GF-D8 (cell line): ENCODE data around the gene OSM.
"Not testable (repeated sequence)": the region's sequence is repeated elsewhere in the genome, so short reads cannot be mapped to it uniquely, and the experiment has no call there.

Source experiments
- DNase-seq: peaks from one replicate; lab custom pipeline; 2025; lab: John Stamatoyannopoulos, UW

The OSM gene

GRCh38 chr22:30226192-30226832 is 40.3 kb downstream of the OSM start:
- no peak for DNase-seq

- DNase-seq, result no peak
Observed at GRCh38 chr22:30225220-30225927, 41.3 kb downstream of the OSM start.

DNA sequence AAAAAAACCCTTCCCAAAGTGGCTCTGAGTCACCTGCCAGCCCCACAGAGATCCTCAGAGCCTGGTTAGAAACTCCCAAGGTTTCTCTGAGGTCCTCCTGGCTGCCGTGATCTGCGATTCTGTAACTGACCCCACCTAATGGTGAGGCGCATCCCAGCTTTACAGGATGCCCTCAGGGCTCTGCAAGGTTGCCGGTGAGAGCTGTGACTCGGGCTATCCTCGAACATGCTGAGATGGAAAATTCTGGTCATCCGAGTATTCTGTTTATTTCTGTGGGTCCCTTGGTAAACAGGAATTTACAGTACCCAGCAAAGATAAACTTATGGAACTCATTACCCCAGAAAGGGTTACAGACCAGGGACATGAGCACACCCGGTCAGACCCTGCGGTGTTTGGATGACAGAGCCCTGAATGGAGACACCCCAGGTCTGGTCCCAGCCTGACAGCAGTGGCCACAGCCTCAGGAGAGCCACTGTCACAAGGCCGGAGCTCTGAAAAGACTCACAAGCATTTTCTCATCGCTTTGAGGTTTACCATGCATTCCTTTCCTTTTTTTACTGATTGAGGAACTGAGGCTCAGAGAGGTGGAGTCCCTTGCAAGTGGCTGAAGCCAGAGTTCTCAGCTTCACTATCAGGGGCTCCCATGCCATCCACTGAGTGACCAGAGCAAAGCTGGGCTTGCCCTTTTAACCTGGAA is 42.3 kb downstream of the OSM start:
- DNase-seq, result peak; percentile 5

- DNase-seq, result no peak
Observed at GRCh38 chr22:30223303-30223702, 43.3 kb downstream of the OSM start.

DNA sequence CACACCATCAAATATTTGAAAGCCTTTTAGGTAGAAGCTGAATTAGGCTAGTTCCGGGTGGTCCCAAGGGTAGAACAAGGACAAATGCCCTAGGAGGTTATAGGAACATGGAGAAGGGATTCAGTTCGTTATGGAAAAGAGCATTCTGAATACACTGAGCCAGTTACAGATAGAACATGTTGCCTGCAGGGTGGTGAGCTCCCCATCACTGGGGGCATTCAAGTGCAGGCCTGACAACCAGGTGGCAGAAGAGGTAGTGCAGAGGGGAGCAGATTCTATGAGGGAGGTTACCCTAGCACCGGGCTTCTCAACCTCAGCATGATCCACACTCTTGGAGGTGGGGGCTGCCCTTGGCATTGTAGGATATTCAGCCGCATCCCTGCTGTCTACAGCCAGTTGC is 44.3 kb downstream of the OSM start:
- no peak for DNase-seq

DNA sequence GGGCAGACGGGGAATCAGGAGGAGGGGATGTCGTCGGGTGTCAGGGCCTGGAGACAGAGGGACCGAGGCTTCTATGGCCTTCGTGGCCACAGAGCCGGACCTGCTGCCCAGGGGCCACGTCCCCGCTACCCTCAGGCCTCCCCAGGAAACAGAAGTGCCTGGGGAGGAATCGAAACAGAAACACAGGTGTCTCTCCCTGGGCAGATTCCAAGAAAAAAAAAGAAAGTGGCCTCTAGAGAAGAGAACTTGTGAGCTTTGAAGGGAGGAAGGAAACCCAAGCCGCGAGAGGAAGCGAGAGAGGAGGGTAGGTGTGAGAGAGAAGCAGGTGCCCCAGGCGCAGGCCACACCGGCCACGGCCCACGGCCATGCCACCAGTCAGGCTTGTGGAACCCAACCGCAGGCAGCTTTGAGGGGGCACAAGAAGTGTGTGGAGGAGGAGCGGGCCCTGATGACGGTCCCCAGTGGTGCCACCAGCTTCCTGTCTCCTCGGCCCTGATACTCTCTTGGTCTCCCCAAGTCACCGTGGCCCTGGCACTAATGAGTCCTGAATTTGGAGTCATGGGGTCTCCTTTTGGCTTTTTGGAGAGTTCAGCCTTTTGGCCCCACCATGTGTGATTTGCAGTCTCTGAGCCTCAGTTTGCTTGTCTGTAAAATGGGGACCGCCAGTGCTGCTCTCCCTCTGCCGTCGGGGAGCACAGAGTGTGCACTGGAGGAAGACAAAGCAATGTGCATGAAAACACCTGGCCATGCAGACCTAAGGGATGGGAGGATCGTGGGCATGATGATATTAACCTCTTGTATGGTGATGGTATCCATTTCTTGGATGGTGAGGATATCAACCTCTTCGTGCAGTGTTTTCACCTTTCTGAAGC is 45.3 kb downstream of the OSM start:
- DNase-seq, result peak; percentile 10

GRCh38 chr22:30220338-30221012 is 46.2 kb downstream of the OSM start:
- no peak for DNase-seq

- no peak for DNase-seq
Observed at GRCh38 chr22:30219668-30220278, 46.9 kb downstream of the OSM start.

DNA sequence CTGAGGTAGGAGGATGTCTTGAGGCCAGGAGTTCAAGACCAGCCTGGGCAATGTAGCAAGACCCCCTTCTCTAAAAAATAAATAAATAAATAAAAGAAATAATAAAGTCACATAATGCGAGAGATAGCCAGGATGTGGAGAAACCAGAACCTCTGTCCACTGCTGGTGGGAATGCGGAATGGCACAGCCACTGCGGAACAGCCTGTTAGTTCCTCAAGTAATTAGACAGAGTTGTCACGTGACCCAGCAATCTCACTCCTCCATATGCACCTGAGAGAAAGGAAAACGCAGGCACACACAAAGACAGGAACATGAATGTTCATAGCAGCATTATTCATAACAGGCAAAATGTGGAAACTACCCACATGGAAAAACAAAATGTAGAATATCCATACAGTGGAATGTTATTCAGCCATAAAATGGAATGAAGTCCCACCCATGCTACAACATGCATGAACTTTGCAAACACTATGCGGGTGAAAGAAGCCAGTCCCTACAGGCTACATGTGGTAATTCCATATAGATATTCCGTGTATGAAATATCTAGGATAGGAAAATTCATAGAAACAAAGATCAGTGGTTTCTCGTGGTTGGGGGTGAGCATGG is 47.5 kb downstream of the OSM start:
- no peak for DNase-seq

DNA sequence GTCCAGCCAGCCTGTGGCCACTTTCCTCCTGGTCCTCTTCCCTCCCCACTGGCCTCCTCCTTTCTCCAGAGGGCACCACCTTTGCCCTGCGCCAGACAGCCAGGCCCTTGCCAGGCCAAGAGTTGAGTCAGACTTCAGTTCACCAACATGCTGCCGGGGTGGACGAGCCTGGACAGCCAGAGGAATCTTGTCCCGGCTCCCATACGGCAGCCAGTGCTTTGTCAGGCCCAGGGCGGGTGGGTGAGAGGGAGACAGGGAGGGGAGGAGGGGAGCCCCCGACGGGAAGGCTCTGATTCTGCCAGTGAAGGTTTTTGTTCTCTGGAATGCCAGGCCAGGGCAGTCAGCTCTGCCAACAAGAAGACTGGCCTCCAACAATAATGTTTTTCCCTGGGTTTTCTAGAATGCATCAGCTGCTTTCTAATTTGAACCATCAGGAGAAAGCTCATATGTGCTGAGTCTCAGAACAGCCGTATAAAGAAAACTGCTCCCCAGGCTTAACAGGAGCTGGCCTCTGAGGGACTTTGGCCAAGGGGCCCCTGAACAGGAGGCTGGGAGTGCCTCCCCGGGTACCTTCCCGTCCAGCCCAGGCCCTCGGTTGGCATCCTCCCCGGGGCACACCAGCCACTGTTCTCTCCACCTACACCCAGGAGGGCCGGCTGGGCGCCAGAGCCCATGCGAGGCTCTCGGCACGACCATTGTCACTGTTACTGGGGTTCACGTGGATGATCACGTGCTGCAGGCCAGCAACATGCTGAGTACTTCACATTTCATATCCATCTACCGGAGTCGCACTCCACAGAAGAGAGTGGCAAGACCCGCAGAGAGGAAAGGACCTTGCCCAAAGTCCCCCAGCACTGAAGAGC is 48.7 kb downstream of the OSM start:
- DNase-seq, result no peak

DNA sequence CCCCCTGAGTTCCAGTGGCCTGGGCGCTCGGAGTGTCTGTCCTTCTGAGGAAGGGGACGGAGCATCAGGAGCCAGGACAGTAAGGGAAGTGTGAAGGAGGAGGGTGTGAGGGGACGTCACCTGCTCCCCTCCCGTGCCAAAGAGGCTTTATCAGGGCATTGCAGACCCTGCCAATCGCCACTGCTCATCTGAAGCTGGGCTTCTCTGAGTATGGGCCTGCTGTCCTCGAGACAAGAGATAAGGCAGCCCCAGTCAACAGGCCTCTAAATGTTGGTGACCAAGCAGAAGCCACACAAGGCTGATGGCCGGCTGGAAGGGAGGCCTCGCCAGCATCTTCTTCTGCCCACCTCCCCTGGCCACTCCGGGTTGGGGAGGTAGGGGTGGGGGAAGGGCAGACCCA is 49.9 kb downstream of the OSM start:
- no peak for DNase-seq

GRCh38 chr22:30216272-30216671 is 50.4 kb downstream of the OSM start:
- not testable (repeated sequence) for DNase-seq

DNA sequence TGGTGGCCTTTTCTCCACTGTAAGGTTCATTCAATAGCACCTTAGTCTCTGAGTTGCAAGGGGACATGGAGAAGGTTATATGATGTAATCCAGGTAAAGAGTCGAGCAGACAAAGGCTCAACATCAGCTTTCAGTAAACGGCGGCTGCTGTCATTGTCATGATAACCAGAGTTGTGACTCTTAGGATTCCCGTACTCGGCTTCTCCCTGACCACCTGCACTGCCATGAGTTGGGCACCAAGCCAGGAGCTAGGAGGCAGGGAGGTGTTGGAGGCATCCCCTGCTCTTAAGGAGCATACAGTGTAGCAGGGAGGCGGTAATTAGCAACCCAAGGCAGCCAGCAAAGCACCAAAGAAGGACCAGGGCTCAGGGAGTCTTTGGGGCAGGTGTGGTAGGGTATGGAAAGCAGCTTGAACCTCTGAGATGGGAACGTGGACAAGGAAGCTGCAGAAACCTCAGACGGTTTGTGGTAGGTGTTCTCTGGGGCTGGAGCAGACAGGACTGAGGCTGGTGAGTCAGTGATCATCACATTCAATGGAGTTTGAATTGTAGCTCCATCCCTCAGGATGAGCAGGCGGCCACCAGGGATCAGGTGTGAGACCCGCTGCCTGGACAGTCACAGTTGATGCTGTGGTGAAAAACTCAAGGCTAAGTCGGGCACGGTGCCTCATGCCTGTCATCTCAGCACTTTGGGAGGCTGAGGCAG is 51.8 kb downstream of the OSM start:
- no peak for DNase-seq

GRCh38 chr22:30212996-30213441 is 53.6 kb downstream of the OSM start:
- peak; percentile 32 for DNase-seq
